ENCODE data around the gene GOLM1. TPM values are rescaled to one million over a fixed set of nuclear protein-coding genes. Genes with fewer than 3 reads are reported as not detected.

GOLM1 gene
- total and polyA plus RNA-seq, 2 of the 4 experiments (the other 2 are of a cell fraction), result 54.8 to 59.2 TPM

GRCh38 chr9:86040861-86041155 lies 58.5 kb downstream of the GOLM1 start:
- H4K91ac ChIP-seq (ENCODE audit: insufficient read depth, low read depth, low read length), result no peak overlapping the region
- in situ Hi-C loops (cut with MboI; ENCODE audit: low sequenced_read_pairs), result no loop called here
- CTCF ChIA-PET, result no interaction called here
- no peak overlapping the region for H2BK120ac ChIP-seq (ENCODE audit: low read depth, low read length)
- H3K27ac ChIP-seq (ENCODE audit: insufficient read depth, low read length), result no peak overlapping the region
- intact Hi-C loops (cut with micrococcal nuclease), result loop anchor here (2.0 to 10.0 kb wide), 2 partner anchors 58 to 234 kb away; partner anchors contain the start of gene GOLM1
- H2AK9ac ChIP-seq (replicated peaks; ENCODE audit: low read depth, low read length, poor library complexity), result no peak overlapping the region
- no peak overlapping the region for H4K8ac ChIP-seq (ENCODE audit: low read depth in 2 of 2, low read length in 2 of 2)
- no peak overlapping the region for H3K23ac ChIP-seq (ENCODE audit: low read depth, low read length)
- no peak overlapping the region for H3K56ac ChIP-seq (ENCODE audit: extremely low read depth, insufficient read depth, low read length)
- H3K4me3 ChIP-seq (ENCODE audit: insufficient read depth, low read depth, low read length), result no peak overlapping the region
- no peak overlapping the region for H2AFZ ChIP-seq (replicated peaks; ENCODE audit: low read length, poor library complexity)
- no peak overlapping the region for H3K4me2 ChIP-seq (ENCODE audit: low read depth, low read length)
- no peaks in the 10 kb centered on the region for H3K9me3 ChIP-seq (ENCODE audit: control insufficient read depth, insufficient read depth, low read length)
- H3K4ac ChIP-seq (ENCODE audit: low read depth, low read length), result no peak overlapping the region
- no peak overlapping the region for H4K5ac ChIP-seq (ENCODE audit: low read depth, low read length)
- H3K27me3 ChIP-seq (ENCODE audit: control insufficient read depth, insufficient read depth, low read length), result no peaks in the 10 kb centered on the region
- H3K18ac ChIP-seq (ENCODE audit: low read depth, low read length), result no peak overlapping the region
- no peak overlapping the region for H3K14ac ChIP-seq (replicated peaks; ENCODE audit: low read depth, low read length)
- H2BK5ac ChIP-seq (ENCODE audit: low read depth, low read length, poor library complexity, severe bottlenecking), result no peak overlapping the region
- H3K9me1 ChIP-seq (ENCODE audit: insufficient read depth, low read length), result peaks cover 6% of the 10 kb centered on the region
- H4K20me1 ChIP-seq (ENCODE audit: insufficient read depth, low read length), result no peaks in the 10 kb centered on the region
- no CpG with 5 or more reads among the region's 3 CpGs for WGBS, 2 experiments (ENCODE audit: extremely low coverage in 2 of 2, insufficient read length in 1 of 2)
- peaks cover 7% of the 10 kb centered on the region; the same call in 1 of the 2 replicates for H3K36me3 ChIP-seq (ENCODE audit: control insufficient read depth, insufficient read depth, low read length)
- BruUV-seq (replicated peaks), result no TSS peak
- ATAC-seq (ENCODE audit: low read depth), result no peak
- DNase-seq, result no peak
- no peaks in the 10 kb centered on the region; a peak in 1 of 4 replicates for H3K79me1 ChIP-seq (ENCODE audit: low read depth in 1 of 2, low read length in 2 of 2)
- no peak overlapping the region for H2BK15ac ChIP-seq (ENCODE audit: low read depth, low read length)
- dilution Hi-C loops (cut with HindIII; ENCODE audit: low sequenced_read_pairs, unreplicated experiment), result no loop called here
- no peak overlapping the region for H2AK5ac ChIP-seq (ENCODE audit: low read depth, low read length)
- H2BK20ac ChIP-seq (ENCODE audit: low read depth, low read length), result no peak overlapping the region
- peaks cover 5% of the 10 kb centered on the region; the same call in 1 of the 2 replicates for H3K4me1 ChIP-seq (ENCODE audit: control insufficient read depth, insufficient read depth, low read length)
- POLR2A ChIA-PET (ENCODE audit: unreplicated experiment), result no interaction called here
- H3K9ac ChIP-seq (ENCODE audit: low read depth, low read length), result no peak overlapping the region
- TF ChIP-seq BHLHE40 (IDR thresholded peaks at IDR 0.05; ENCODE audit: low read depth, low read length), result no peak
- TF ChIP-seq MAFK (IDR thresholded peaks at IDR 0.05; ENCODE audit: low read depth, low read length), result no peak

All from IMR-90 (cell line).